ENCODE measurements around the gene GCSAM.

GCSAM gene, protein sequence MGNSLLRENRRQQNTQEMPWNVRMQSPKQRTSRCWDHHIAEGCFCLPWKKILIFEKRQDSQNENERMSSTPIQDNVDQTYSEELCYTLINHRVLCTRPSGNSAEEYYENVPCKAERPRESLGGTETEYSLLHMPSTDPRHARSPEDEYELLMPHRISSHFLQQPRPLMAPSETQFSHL

DNA sequence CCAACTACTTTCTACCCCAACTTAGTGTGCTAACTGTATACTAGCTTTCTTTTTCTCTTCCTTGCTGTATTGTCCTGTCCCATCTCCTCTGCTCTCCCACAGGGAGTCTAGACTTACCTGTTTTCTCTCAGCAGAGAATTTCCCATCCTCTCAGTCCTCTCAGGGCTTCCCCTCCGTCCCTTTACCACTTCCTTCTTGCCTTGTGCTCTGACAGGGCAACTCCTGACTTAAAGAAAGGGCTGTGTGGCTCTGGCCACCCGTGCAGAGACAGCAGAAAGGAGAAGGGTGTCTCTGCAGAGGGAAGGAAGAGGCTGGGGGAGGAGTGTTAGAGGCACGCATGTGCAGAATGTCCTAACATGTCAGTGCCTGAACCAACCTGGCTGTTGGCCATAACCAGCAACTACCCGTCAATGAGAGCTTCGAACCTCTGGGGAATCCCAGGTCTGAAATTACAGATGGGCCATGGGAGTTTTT, at the start of gene GCSAM:
Gene GCSAM (minus strand): TSS at position 274 of the 474 bp plus-strand sequence. CDS start 128 bp downstream, at position 146.
- H3K4me3 ChIP-seq = peak within 1 kb of the TSS in 2 of 7 experiments; percentile 3 to 6

GRCh38 chr3:112175646-112176045, 42.6 kb upstream of the GCSAM start:
- Histone ChIP-seq H3K4me3 (no peak overlapping the region), H3K27ac (no peak overlapping the region)

More for the DNA sequence above, at the start of gene GCSAM:
- H3K27ac ChIP-seq = peak within 1 kb of the TSS in 7 of 21 experiments; percentile 9 to 78 (median 40)

- Histone ChIP-seq H3K4me3 (no peak overlapping the region), H3K27ac (no peak overlapping the region)
Measured at GRCh38 chr3:112175037-112175436, 42.0 kb upstream of the GCSAM start.

DNA sequence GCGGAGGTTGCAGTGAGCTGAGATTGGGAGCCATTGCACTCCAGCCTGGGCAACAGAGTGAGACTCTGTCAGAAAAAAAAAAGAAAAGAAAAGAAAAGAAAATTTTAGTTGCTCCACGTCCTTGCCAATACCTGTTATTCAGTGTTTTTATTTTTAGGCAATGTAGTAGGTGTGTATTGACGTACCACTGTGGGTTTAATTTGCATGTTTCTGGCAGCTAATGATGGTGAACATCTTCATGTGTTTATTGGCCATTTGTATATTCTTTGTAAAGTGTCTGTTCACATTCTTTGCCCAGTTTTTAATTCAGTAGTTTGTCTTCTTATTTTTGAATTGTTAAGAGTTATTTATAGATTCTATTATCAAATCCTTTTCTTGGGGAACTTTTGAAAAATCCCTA, 38.1 kb upstream of the GCSAM start:
- Histone ChIP-seq H3K27ac (no peak overlapping the region), H3K4me3 (no peak overlapping the region)

- no peak overlapping the region for H3K4me3 ChIP-seq
- H3K27ac ChIP-seq = no peak overlapping the region
Measured at GRCh38 chr3:112170046-112170445, 37.0 kb upstream of the GCSAM start.

DNA sequence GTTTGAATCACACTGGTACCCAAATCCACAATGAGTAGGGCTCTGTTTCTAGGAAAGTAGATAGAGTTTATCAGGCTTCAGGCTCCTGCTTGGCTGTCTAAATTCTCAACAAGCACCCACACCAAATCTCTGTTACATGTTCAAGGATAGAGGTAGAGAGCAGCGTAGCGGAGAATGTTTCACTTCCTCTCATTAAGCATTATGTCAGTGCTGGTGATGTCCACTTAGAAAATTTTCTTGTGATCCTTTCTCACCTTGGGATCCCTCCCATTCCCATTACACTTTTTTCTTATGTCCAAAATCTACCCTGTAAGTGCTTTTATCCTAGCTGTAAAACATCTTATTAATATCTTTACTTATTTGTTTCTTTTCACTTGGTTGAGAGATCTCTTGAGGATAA, 34.7 kb upstream of the GCSAM start:
- H3K27ac ChIP-seq = no peak overlapping the region
- H3K4me3 ChIP-seq = no peak overlapping the region

GRCh38 chr3:112149136-112149535, 16.1 kb upstream of the GCSAM start:
- no peak overlapping the region for H3K4me3 ChIP-seq
- no peak overlapping the region for H3K27ac ChIP-seq

GRCh38 chr3:112143689-112144088, 10.6 kb upstream of the GCSAM start:
- no peak overlapping the region for H3K4me3 ChIP-seq
- no peak overlapping the region for H3K27ac ChIP-seq

- Histone ChIP-seq H3K4me3 (no peak overlapping the region), H3K27ac (no peak overlapping the region)
Measured at GRCh38 chr3:112143251-112143650, 10.2 kb upstream of the GCSAM start.

GRCh38 chr3:112141293-112141692, 8.2 kb upstream of the GCSAM start:
- Histone ChIP-seq H3K4me3 (no peak overlapping the region), H3K27ac (no peak overlapping the region)

GRCh38 chr3:112140584-112140983, 7.5 kb upstream of the GCSAM start:
- H3K4me3 ChIP-seq = no peak overlapping the region
- H3K27ac ChIP-seq = no peak overlapping the region

DNA sequence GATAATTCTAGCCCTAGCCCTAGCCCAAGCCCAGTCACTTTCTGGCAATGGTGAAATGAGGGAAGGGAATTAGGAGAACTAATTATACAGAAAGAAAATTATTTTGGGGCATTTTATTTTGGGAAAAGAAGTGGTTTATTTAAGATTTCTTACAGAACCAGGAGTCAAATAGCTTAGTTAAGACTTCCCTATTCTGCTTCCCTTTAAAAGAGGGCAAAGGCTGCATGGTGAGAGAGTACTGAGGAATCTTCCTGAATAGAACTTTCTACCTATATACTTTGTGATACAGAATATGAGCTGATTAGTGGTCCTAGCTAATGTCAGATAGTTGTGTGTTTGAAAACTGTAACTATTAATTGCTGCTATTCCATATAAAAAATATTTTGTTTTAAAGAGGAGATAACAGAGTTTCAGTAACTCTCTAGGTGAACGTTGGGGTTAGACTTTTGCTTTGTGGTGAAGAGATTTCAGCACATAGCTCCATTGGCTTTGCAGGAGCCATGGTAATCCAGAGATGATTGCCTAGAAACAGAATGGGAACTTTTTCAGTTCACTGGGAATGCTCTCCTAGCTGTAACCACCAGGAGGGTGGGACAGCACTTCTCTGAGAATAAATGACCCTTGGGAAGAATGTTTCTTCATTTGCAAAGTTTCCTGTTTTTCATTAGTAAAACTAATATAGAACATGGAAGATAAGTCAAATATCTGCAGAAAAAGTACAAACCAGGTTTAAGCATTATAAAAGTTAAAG, 5.3 kb upstream of the GCSAM start:
- Histone ChIP-seq H3K4me3 (no peak overlapping the region), H3K27ac (peak overlapping the region in 1 of 21 experiments; percentile 32)

GRCh38 chr3:112137781-112138180, 4.7 kb upstream of the GCSAM start:
- Histone ChIP-seq H3K4me3 (no peak overlapping the region), H3K27ac (peak overlapping the region in 1 of 21 experiments; percentile 32)

DNA sequence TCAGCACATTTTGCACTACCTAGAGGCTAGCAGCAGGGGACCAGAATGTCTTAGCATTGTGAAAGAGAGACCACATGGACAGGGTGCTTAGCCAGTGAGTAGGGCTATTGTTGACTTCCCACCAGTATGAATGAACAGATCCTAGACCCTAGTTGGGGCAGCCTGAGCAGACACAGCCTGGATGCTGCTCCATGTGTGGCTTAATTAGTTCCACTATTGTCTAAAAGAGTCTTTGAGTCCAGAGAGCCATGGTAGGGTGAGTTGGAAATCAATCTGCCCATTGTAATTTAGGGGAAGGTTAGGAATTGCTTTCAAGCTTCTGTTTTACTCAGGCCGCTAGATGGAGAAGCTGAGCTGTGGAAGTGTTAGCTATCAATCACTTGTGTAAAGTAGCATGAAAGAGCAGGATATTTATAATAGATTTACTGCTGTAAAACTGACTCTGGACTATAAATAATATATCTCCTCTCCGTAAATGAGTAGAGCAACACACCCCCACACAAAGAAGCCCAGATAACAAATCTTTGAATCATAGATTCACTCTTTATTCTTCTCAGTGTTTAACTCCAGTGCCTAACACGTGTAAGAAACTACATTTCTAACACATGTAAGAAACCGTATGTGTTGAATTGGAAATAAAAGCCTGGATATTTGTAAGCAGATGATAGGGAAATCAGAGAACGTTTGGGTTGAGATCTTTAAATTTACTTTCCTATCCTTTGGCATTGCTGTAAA, 4.1 kb upstream of the GCSAM start:
- H3K27ac ChIP-seq = peak overlapping the region in 1 of 21 experiments; percentile 11
- no peak overlapping the region for H3K4me3 ChIP-seq

- Histone ChIP-seq H3K4me3 (no peak overlapping the region), H3K27ac (no peak overlapping the region)
Measured at GRCh38 chr3:112136046-112136445, 3.0 kb upstream of the GCSAM start.

DNA sequence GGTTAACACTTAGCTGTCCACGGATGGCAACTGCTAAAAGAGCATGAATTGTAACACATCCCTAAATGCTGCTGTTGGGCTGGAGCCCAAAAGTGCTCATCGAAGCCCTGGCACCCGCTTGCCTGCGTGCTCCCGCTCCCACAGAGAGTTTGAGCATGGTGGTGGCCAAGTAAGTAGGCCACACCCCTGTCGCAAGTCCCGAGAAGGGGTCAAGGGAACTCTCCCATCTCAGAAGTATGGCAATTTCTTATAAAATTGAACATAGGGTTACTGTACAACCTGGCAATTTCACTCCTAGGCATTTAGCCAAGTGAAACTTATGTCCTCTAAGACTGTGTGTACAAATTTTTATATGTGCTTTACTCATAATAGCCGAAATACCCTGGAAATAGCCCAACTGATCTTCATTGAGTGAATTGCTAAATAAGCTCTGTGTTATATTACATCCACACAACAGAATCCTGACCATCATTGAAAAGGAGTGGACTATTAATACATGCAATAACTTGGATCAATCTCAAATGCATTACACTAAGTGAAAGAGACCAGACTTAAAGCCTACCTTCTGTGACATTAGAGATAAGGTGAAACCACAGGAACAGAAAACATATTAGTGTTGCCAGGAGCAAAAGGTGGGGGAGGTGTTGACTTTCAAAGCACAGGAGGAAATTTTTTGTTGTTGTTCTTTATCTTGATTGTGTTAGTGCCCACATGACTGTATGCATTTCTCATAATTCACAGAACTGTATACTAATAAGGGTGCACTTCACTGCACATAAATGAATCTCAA, 1.5 kb upstream of the GCSAM start:
- Histone ChIP-seq H3K27ac (peak overlapping the region in 4 of 21 experiments; percentile 20 to 61 (median 26)), H3K4me3 (no peak overlapping the region)

DNA sequence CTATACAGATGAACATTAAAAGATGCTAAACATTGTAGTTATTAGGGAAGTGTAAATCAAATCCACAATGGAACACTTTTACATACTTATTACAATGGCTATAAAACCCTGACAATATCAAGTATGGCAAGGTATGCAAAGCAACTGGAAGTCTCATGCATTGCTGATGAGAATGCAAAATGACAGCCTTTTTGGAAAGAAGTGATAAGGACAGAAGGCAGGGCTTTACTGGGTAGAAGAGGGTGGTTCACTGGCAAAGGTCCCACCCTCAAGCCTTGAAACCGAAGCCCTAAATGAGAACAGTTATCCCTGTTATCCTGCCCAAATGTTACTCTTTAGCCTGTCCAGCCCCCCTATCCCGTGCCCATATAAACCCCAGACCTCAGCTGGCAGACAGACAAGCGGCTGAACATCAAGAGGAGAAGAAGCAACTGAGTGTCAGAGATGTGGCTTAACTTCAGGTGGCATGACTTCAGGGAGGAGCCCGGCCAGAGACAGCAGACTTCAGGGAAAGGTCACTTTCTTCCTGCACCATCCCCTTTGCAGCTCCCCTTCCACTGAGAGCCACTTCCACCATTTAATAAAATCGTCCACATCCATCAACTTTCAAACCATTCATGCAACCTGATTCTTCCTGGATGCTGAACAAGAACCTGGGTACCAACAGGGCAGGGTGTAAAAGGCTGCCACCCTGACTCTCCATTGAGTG, 732 bp upstream of the GCSAM start:
- Histone ChIP-seq H3K27ac (peak overlapping the region in 5 of 21 experiments; percentile 3 to 78 (median 26)), H3K4me3 (no peak overlapping the region)

- peak overlapping the region in 2 of 7 experiments; percentile 3 to 6 for H3K4me3 ChIP-seq
- peak overlapping the region in 7 of 21 experiments; percentile 9 to 78 (median 40) for H3K27ac ChIP-seq
Measured at GRCh38 chr3:112132554-112132953, 494 bp downstream of the GCSAM start.

DNA sequence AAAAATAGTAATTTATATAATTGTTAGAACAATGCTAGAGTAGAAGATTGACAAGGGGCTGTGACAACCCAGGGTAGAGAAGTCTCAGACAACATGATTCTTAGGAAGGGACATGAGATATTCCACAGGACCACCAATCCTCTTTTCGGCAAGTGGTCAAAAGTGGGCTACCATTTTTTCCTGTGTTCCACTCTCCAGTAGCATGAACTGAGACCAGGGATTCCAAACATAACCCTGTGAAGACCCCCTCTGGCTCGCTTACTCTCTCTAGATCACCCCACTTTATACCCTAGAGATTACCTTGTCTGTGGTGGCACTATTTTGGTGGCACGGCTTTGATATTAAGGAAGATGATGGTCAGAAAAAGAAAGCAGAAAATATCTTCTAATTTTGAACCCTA, 960 bp downstream of the GCSAM start:
- H3K4me3 ChIP-seq = peak overlapping the region in 1 of 7 experiments; percentile 3
- peak overlapping the region in 4 of 21 experiments; percentile 9 to 78 (median 50) for H3K27ac ChIP-seq
